Fibroblast of skin of back (primary cell): ENCODE data around the gene KCNH4.

ENCODE experiments used
- DNase-seq: peaks from one replicate; pipeline ENCODE4 v3.0.0-alpha.2; 2013

The KCNH4 gene

DNA sequence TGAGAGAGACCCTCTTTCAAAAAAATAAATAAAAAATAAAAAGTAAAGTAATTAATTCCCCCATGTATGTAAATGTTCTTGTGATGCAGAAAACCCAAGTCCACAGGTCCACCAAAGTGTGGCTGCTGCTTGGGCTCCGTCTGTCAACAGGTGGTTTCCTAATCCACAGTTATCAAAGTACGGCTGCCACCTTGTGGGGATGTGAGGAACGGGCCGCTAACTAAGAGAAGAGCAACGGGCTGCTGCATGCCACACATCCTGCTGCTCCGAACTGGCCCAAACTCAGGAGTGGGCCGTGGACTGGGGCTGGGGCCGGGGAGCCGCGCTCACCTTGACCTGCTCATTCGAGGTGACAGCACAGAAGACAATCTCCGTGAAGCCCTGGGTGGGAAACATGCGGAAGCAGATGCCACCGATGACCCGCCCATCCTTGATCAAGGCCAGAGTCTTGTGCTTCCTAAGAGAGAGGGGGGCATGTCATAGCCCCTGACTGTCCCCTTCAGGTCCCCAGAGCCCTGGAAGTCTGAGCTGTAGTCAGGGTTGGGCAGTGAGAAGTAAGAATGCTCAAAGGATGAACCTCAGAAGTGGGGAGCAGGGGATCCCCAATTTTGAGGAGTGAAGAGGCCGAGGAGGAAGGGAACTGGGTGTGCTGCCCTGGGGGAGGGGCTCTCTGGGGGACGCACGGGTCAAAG lies 64.1 kb downstream of the KCNH4 start:
- DNase-seq = peak; percentile 71

- no peak for DNase-seq
These were observed 66.8 kb downstream of the KCNH4 start for GRCh38 chr17:42114118-42114517.

DNA sequence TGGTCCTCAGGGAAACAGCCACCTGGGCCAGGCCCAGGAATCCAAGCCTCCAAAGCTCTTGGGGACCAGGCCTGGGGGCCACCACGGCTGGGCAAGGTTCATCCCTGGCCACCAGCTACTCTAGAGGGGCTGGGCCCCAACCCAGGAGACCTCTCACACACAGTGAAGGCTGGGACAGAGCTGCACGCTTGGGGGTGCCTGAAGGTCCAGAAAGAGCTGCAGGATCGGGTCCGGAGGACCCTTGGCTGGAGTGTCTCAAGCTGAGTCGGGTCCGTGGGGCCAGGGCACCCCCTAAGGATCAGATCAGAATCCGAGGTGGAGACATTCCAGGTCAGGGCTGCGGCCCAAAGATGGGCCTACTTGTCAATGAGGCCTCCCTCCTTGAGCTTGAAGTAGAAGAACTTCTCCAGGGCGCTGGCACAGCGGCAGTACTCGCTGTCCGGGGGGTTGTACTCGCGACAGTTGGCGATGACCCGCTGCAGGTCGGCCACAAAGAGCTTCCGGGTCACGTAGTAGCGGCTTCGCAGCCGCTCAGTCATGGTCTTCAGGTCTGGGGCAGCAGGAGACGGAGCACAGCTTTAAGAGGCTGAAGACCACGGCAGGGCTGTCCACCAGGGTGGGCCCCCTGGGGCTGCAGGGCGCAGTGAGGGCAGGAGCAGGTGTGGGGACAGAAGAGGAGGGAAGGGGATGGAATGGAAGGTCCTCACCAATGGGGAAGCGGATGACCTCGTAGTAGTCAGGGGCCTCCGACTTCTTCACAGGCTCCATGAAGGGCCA lies 67.5 kb downstream of the KCNH4 start:
- DNase-seq = no peak

DNA sequence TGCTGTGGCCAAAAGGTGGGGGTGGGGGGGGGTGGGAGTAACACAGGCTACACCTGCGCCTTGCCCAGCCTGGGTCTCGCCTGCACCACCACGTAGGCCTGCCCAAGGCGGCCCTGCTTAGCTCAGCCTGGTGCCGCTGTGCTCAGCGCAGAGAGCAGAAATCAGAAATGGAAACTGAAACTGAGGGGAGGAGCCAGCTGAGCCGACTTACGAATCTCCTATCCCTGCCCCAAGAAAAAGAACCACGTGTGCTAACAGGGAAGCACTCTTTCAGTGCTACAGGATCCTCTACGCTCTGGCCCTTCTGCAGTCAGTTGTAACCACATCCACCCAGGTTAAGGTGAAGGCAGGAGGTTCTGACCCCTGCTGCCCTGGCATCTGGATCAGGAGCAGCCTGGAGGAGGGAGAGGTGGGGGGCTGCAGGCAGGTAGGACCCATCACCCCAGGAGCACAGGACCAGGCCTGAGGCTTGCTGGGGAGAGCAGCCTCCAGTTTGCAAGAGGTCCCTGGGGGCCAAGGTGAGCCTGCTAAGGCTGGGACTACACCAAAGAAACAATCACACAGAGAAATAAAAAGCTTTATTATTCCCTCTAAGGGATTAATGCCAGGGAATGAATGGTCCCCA lies 68.3 kb downstream of the KCNH4 start, which contains the start of gene DHX58:
Gene DHX58 (minus strand): TSS at position 163 of the 625 bp plus-strand sequence. CDS start 822 bp downstream, outside the sequence.
- DNase-seq = peak; percentile 84

GRCh38 chr17:42111871-42112551 lies 68.9 kb downstream of the KCNH4 start:
- peak; percentile 41 for DNase-seq

GRCh38 chr17:42111265-42111636 lies 69.7 kb downstream of the KCNH4 start:
- no peak for DNase-seq

DNA sequence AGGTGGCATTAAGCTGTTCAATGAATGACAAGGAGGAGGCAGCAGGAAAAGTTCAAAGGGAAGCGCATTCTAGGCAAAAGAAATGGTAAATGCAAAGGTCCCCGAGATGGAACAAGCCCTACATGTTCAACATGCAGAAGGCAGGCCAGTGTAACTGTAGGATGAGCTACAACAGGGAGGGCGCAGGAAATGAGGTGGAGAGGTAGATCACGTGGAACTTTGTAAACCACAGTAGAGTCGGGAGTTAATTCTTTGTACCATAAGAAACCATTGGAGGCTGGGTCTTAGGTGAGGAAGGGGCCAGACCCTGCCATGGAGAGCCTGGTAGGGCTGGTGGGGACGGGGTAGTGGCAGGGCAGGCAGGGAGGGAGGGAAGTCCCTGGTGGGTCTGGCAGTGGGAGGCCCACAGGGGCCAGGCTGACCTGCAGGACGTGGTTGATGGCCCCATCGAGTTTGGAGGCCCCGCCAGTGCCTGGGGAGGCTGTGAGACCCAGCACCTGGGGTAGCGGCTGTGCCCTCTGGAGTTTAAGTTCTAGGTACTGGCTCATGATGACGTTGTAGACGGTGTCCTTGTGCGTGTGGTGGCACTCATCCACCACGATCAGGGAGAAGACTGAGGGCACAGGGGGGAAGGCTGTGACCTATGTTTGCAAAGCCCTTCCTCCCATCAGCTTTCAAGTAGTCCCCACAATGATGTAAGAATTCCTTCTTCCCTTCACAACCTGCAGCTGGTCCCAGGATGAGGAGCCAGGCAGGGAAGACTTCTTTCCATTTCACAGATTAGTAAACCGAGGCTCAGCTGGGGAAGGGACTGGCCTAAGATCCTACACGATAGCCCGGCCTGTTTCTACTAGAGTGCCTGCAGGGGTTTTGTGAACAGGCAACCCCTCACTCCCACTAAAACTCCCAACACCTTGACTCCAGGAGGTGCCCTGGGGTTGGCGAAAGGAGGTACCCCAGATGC lies 70.4 kb downstream of the KCNH4 start:
- no peak for DNase-seq

- no peak for DNase-seq
These were observed 71.9 kb downstream of the KCNH4 start for GRCh38 chr17:42109086-42109485.

DNA sequence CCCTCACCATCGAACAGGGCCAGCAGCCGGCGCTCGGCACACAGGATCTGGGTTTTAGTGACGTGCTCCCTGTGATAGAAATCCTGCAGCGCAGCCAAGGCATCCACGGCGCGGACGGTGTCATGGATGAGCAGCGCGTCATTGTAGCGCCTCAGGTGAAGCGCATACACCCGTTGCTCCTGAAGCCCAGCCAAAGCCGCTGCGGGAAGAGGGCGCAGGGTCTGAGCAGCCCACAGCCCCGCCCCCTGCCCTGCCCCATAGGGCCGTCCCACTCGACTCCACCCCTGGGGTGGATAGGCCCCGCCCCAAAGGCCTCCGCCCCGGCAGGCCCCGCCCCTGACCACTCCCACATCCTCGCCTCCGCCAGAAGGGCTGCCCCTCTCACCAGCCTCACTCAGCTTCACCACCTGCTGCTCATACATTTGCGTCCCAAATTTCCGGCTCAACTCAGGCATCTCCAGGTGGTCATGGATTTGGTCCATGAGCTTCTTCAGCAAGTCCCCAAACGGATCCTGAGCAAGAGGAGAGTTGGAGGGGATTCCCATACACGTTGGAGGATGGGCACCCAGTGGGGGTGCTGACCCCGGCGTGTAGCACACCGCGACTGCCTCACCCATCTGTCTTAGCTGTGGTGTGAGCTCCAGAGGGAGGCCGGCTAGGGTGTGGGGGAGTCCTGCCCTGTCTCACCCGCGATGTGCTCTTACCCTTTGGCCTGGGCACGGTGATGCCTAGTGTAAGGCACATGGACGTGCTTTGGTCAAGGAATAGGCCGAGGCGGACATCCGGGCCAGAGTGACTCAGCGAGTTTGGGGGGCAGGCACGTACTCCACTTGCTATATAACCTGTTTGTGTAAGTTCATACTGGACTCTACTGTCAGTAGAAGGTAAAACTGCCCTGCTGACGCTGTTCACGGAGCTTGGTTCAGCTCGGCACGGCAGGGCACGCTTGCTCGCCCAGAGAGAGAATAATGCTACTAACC lies 73.1 kb downstream of the KCNH4 start:
- DNase-seq = peak; percentile 56

- no peak for DNase-seq
These were observed 73.8 kb downstream of the KCNH4 start for GRCh38 chr17:42107124-42107523.
